ENCODE measurements around the gene SRRT. TPM values are rescaled to one million over a fixed set of nuclear protein-coding genes. Genes with fewer than 3 reads are reported as not detected.

SRRT gene
- total and polyA plus RNA-seq, 4 experiments from 2014 or later: 37.8 to 272 (median 175) TPM

- intact Hi-C loops (cut with micrococcal nuclease): loop anchor here (10.0 kb wide), 1 partner anchor 394 kb away; no protein-coding TSS in a partner anchor
- peaks cover 22 to 57% (median 37%) of the 10 kb centered on the region in 4 donors for H3K4me1 Mint-ChIP-seq
- H3K36me3 ChIP-seq (ENCODE audit: insufficient read depth, low read length): peaks cover 16% of the 10 kb centered on the region
- peaks cover 7% of the 10 kb centered on the region for H3K27me3 ChIP-seq (ENCODE audit: insufficient read depth, low read length)
- ChIA-PET POLR2A (ENCODE audit: partially characterized antibody) (interaction anchor here (0.6 to 7.1 kb wide), 10 partner anchors 15 to 1473 kb away, joined by 3 to 243 read pairs (median 8); partner anchors contain the start of genes PLOD3, POP7, SLC12A9 and SRRT), CTCF (ENCODE audit: partially characterized antibody) (interaction anchor here (0.9 to 2.6 kb wide), 4 partner anchors 7 to 327 kb away, joined by 3 to 18 read pairs (median 4); partner anchors contain the start of genes PLOD3, SLC12A9 and ZNHIT1)
- no peak overlapping the region for H3K27ac ChIP-seq (ENCODE audit: low read depth, low read length)
- H3K4me3 ChIP-seq (ENCODE audit: low read length in 2 of 2): peak overlapping the region; percentile 52 to 70
- no peaks in the 10 kb centered on the region for H3K9me3 ChIP-seq (ENCODE audit: control insufficient read depth in 1 of 2, low read length in 2 of 2)
- H3K27me3 Mint-ChIP-seq: peaks cover 13 to 19% of the 10 kb centered on the region in 2 donors
- peaks cover 56% of the 10 kb centered on the region for H3K4me1 ChIP-seq (ENCODE audit: insufficient read depth, low read length)
- H3K4me3 Mint-ChIP-seq: peak overlapping the region; percentile 84 to 95 (median 88)
- H3K27ac Mint-ChIP-seq: peak overlapping the region in 3 of 7 donors; percentile 79 to 93 (median 82)
- peaks cover 26 to 27% of the 10 kb centered on the region in 2 donors for H3K36me3 Mint-ChIP-seq
- H3K9me3 Mint-ChIP-seq: peaks cover 0 to 6% (median 0%) of the 10 kb centered on the region in 8 donors
- no peak for DNase-seq
Measured at GRCh38 chr7:100890653-100891567, 16.0 kb downstream of the SRRT start.

- peak overlapping the region in 4 of 7 donors; percentile 29 to 82 (median 78) for H3K27ac Mint-ChIP-seq
- intact Hi-C loops (cut with micrococcal nuclease): loop anchor here (10.0 kb wide), 1 partner anchor 393 kb away; no protein-coding TSS in a partner anchor
- Histone ChIP-seq H3K4me3 (ENCODE audit: low read length in 2 of 2) (no peak overlapping the region), H3K36me3 (ENCODE audit: insufficient read depth, low read length) (peaks cover 8% of the 10 kb centered on the region), H3K4me1 (ENCODE audit: insufficient read depth, low read length) (peaks cover 56% of the 10 kb centered on the region), H3K27ac (ENCODE audit: low read depth, low read length) (no peak overlapping the region), H3K9me3 (ENCODE audit: control insufficient read depth in 1 of 2, low read length in 2 of 2) (no peaks in the 10 kb centered on the region), H3K27me3 (ENCODE audit: insufficient read depth, low read length) (peaks cover 15% of the 10 kb centered on the region)
- H3K36me3 Mint-ChIP-seq: peaks cover 18 to 19% of the 10 kb centered on the region in 2 donors
- peaks cover 0 to 4% (median 0%) of the 10 kb centered on the region in 8 donors for H3K9me3 Mint-ChIP-seq
- ChIA-PET POLR2A (ENCODE audit: partially characterized antibody) (interaction anchor here (0.6 to 1.4 kb wide), 2 partner anchors 17 to 203 kb away, joined by 3 to 9 read pairs; partner anchors contain the start of gene SRRT), CTCF (ENCODE audit: partially characterized antibody) (interaction anchor here (0.9 kb wide), 1 partner anchor 167 kb away, joined by 3 read pairs; no protein-coding TSS in a partner anchor)
- H3K27me3 Mint-ChIP-seq: peaks cover 18 to 24% of the 10 kb centered on the region in 2 donors
- peaks cover 27 to 55% (median 38%) of the 10 kb centered on the region in 4 donors for H3K4me1 Mint-ChIP-seq
- H3K4me3 Mint-ChIP-seq: peak overlapping the region; percentile 51 to 81 (median 67)
- DNase-seq: no peak
Measured at GRCh38 chr7:100891568-100892247, 16.8 kb downstream of the SRRT start.

DNA sequence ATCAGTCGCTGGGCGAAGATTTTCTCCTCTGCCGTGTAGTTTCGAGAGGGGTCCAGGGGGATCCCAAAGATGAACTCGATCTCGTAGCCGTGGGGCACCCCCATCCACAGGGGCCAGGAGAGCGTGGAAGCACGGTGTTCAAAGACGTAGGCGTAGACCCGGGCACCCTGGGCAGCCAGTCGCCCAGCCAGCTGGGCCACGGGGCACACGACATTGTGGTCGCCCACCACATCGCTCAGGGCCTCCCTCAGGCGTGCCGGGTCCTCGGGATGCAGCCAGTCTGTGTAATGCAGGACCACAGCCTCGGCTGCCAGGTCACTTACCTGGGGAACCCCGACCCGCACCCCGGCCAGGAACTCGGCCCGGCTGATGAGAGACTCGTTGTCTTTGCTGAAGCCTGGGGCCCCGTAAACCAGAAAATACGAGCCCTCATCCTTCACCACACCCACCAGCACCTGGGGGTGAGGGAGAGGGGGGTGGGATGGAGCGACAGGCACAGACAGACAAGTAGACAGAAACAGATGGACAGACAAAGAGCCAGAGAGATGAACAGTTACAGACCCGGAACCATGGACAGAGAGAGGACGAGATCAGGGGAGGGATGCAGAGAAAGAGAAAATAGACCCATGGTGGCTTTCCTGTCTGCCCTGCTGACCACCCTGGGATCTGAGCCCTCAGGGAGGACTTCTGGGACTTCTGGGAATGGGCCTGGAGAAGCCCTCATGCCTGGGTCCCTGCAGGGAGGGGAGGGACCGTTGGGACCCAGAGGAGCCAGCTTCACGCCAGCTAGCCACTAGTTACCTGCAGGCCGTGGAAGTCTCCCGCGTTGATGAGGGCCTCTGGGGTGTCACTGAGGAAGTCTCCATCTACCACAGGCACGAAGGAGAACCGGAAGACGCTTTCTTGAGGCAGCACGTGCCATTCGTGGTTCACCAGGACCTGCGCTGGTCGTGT, 17.7 kb downstream of the SRRT start:
- Histone ChIP-seq H3K4me1 (ENCODE audit: insufficient read depth, low read length) (peaks cover 50% of the 10 kb centered on the region), H3K27me3 (ENCODE audit: insufficient read depth, low read length) (peaks cover 15% of the 10 kb centered on the region), H3K36me3 (ENCODE audit: insufficient read depth, low read length) (no peaks in the 10 kb centered on the region), H3K27ac (ENCODE audit: low read depth, low read length) (no peak overlapping the region), H3K4me3 (ENCODE audit: low read length in 2 of 2) (no peak overlapping the region), H3K9me3 (ENCODE audit: control insufficient read depth in 1 of 2, low read length in 2 of 2) (no peaks in the 10 kb centered on the region)
- H3K27me3 Mint-ChIP-seq: peaks cover 23 to 28% of the 10 kb centered on the region in 2 donors
- H3K9me3 Mint-ChIP-seq: no peaks in the 10 kb centered on the region
- peaks cover 23 to 51% (median 29%) of the 10 kb centered on the region in 4 donors for H3K4me1 Mint-ChIP-seq
- intact Hi-C loops (cut with micrococcal nuclease): loop anchor here (10.0 kb wide), 1 partner anchor 392 kb away; no protein-coding TSS in a partner anchor
- peak overlapping the region in 2 of 7 donors; percentile 30 to 59 for H3K27ac Mint-ChIP-seq
- ChIA-PET CTCF (ENCODE audit: partially characterized antibody) (interaction anchor here (1.6 kb wide), 1 partner anchor 18 kb away, joined by 4 read pairs; the partner anchor contains the start of gene SRRT), POLR2A (ENCODE audit: partially characterized antibody) (no interaction called here)
- DNase-seq: peak in 1 of 5 donors; percentile 37
- peak overlapping the region in 2 of 8 donors; percentile 61 to 80 for H3K4me3 Mint-ChIP-seq
- H3K36me3 Mint-ChIP-seq: peaks cover 9 to 10% of the 10 kb centered on the region in 2 donors

DNA sequence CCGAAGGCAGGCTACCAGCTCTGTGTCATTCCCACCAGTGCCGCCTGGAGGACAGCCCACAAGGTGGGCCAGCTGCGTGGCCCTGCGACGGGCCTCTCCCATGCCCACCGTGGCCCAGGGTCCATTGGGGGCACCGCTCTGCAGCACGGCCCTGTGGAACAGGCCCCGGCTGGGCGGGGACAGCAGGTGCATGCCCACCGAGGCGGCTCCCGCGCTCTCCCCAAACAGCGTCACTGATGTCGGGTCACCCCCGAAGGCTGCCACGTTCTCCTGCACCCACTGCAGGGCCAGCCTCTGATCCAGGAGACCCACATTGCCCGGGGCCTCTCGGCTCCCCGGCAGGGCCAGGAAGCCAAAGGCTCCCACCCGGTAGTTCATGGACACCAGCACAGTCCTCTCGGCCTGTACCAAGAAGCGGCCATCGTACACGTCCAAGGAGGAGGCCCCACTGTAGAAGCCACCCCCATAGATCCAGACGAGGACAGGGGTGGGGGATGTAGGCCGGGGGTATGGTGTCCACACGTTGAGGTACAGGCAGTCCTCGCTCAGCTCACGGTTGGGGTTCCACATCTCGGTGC, 18.5 kb downstream of the SRRT start:
- Histone ChIP-seq H3K36me3 (ENCODE audit: insufficient read depth, low read length) (no peaks in the 10 kb centered on the region), H3K4me1 (ENCODE audit: insufficient read depth, low read length) (peaks cover 43% of the 10 kb centered on the region), H3K4me3 (ENCODE audit: low read length in 2 of 2) (no peak overlapping the region), H3K9me3 (ENCODE audit: control insufficient read depth in 1 of 2, low read length in 2 of 2) (no peaks in the 10 kb centered on the region), H3K27ac (ENCODE audit: low read depth, low read length) (no peak overlapping the region), H3K27me3 (ENCODE audit: insufficient read depth, low read length) (peaks cover 15% of the 10 kb centered on the region)
- ChIA-PET CTCF (ENCODE audit: partially characterized antibody) (interaction anchor here (1.0 to 3.0 kb wide), 4 partner anchors 18 to 192 kb away, joined by 3 to 19 read pairs (median 8); partner anchors contain the start of genes SRRT and TRIM56), POLR2A (ENCODE audit: partially characterized antibody) (no interaction called here)
- intact Hi-C loops (cut with micrococcal nuclease): loop anchor here (10.0 kb wide), 1 partner anchor 391 kb away; no protein-coding TSS in a partner anchor
- Mint-ChIP-seq H3K4me3 (peak overlapping the region in 1 of 8 donors; percentile 35), H3K4me1 (peaks cover 15 to 50% (median 22%) of the 10 kb centered on the region in 4 donors), H3K27ac (no peak overlapping the region), H3K27me3 (peaks cover 31 to 35% of the 10 kb centered on the region in 2 donors), H3K9me3 (peaks cover 0 to 2% (median 0%) of the 10 kb centered on the region in 8 donors), H3K36me3 (peaks cover 2 to 4% of the 10 kb centered on the region in 2 donors)
- DNase-seq: no peak

- peaks cover 0 to 2% (median 0%) of the 10 kb centered on the region in 8 donors for H3K9me3 Mint-ChIP-seq
- peaks cover 13 to 45% (median 18%) of the 10 kb centered on the region in 4 donors for H3K4me1 Mint-ChIP-seq
- H3K27me3 ChIP-seq (ENCODE audit: insufficient read depth, low read length): peaks cover 15% of the 10 kb centered on the region
- H3K36me3 Mint-ChIP-seq: no peaks in the 10 kb centered on the region
- H3K9me3 ChIP-seq (ENCODE audit: control insufficient read depth in 1 of 2, low read length in 2 of 2): no peaks in the 10 kb centered on the region
- H3K36me3 ChIP-seq (ENCODE audit: insufficient read depth, low read length): no peaks in the 10 kb centered on the region
- no peak overlapping the region for H3K27ac ChIP-seq (ENCODE audit: low read depth, low read length)
- intact Hi-C loops (cut with micrococcal nuclease): loop anchor here (10.0 kb wide), 1 partner anchor 391 kb away; no protein-coding TSS in a partner anchor
- ChIA-PET POLR2A (ENCODE audit: partially characterized antibody) (interaction anchor here (1.2 to 2.3 kb wide), 2 partner anchors 19 to 165 kb away, joined by 3 to 11 read pairs; partner anchors contain the start of gene SRRT), CTCF (ENCODE audit: partially characterized antibody) (interaction anchor here (1.0 to 3.0 kb wide), 7 partner anchors 19 to 350 kb away, joined by 3 to 19 read pairs (median 4); partner anchors contain the start of genes SRRT and TRIM56)
- DNase-seq: no peak
- no peak overlapping the region for H3K4me3 ChIP-seq (ENCODE audit: low read length in 2 of 2)
- H3K4me3 Mint-ChIP-seq: peak overlapping the region in 4 of 8 donors; percentile 35 to 59 (median 50)
- peaks cover 32 to 36% of the 10 kb centered on the region in 2 donors for H3K27me3 Mint-ChIP-seq
- H3K4me1 ChIP-seq (ENCODE audit: insufficient read depth, low read length): peaks cover 36% of the 10 kb centered on the region
- peak overlapping the region in 1 of 7 donors; percentile 13 for H3K27ac Mint-ChIP-seq
Measured at GRCh38 chr7:100893910-100894721, 19.2 kb downstream of the SRRT start.
